Measurements from ENCODE around the gene PITPNM1. TPM values are rescaled to one million over a fixed set of nuclear protein-coding genes. Genes with fewer than 3 reads are reported as not detected.

Gene PITPNM1
- total and polyA plus RNA-seq, 2 of the 13 experiments (the other 11 are each of a cell fraction or from before 2014, with no cell fraction given): 8.2 to 8.5 TPM

DNA sequence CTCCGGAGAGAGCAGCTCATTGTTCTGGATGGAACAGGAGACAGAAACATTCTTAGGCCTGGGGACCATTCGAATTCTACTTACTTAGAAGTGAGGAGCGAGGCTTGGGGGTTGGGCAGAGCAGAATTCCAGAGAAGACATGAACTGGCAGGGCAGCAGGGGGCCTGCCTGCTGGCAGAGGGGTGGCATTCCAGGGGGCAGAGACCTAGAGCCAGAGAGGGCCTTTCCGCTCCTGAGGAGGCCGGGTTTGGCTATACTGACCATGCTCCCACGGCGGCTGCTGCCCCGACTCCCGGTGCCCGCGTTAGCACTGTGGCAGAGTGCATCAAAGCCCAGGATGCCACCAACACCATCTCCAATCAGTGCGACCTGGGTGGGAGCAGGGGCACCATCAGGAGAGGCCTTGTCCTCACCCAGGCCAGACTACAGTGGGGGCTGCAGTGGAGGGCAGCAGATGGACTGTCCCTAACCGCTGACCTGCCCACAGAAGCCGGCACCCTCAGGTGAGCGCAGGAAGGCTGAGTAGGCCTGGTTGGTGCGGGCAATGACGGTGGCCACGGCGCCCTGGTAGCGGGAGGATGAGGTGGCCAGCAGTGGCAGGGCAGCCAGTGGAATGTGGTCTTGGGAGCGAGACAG, 7.4 kb downstream of the PITPNM1 start (continued):
- TF ChIP-seq, protein P1, sequence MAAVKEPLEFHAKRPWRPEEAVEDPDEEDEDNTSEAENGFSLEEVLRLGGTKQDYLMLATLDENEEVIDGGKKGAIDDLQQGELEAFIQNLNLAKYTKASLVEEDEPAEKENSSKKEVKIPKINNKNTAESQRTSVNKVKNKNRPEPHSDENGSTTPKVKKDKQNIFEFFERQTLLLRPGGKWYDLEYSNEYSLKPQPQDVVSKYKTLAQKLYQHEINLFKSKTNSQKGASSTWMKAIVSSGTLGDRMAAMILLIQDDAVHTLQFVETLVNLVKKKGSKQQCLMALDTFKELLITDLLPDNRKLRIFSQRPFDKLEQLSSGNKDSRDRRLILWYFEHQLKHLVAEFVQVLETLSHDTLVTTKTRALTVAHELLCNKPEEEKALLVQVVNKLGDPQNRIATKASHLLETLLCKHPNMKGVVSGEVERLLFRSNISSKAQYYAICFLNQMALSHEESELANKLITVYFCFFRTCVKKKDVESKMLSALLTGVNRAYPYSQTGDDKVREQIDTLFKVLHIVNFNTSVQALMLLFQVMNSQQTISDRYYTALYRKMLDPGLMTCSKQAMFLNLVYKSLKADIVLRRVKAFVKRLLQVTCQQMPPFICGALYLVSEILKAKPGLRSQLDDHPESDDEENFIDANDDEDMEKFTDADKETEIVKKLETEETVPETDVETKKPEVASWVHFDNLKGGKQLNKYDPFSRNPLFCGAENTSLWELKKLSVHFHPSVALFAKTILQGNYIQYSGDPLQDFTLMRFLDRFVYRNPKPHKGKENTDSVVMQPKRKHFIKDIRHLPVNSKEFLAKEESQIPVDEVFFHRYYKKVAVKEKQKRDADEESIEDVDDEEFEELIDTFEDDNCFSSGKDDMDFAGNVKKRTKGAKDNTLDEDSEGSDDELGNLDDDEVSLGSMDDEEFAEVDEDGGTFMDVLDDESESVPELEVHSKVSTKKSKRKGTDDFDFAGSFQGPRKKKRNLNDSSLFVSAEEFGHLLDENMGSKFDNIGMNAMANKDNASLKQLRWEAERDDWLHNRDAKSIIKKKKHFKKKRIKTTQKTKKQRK (IDR thresholded peaks at IDR 0.05; ENCODE audit: low read length): no peak
- TF ChIP-seq ZMAT3 (CRISPR knock-in tag; conservative IDR thresholded peaks at IDR 0.05) (no peak), CENPX (CRISPR knock-in tag; IDR thresholded peaks at IDR 0.05) (no peak), DPF2 (CRISPR knock-in tag; IDR thresholded peaks at IDR 0.05; ENCODE audit: borderline replicate concordance, low read depth) (no peak), RXRA (CRISPR knock-in tag; IDR thresholded peaks at IDR 0.05) (no peak), ZNF577 (CRISPR knock-in tag; IDR thresholded peaks at IDR 0.05; ENCODE audit: borderline replicate concordance, low read depth) (no peak)
- TF ChIP-seq, protein P2, sequence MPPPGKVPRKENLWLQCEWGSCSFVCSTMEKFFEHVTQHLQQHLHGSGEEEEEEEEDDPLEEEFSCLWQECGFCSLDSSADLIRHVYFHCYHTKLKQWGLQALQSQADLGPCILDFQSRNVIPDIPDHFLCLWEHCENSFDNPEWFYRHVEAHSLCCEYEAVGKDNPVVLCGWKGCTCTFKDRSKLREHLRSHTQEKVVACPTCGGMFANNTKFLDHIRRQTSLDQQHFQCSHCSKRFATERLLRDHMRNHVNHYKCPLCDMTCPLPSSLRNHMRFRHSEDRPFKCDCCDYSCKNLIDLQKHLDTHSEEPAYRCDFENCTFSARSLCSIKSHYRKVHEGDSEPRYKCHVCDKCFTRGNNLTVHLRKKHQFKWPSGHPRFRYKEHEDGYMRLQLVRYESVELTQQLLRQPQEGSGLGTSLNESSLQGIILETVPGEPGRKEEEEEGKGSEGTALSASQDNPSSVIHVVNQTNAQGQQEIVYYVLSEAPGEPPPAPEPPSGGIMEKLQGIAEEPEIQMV (CRISPR knock-in tag; IDR thresholded peaks at IDR 0.05; ENCODE audit: low read depth): no peak
- TF ChIP-seq, protein P3, sequence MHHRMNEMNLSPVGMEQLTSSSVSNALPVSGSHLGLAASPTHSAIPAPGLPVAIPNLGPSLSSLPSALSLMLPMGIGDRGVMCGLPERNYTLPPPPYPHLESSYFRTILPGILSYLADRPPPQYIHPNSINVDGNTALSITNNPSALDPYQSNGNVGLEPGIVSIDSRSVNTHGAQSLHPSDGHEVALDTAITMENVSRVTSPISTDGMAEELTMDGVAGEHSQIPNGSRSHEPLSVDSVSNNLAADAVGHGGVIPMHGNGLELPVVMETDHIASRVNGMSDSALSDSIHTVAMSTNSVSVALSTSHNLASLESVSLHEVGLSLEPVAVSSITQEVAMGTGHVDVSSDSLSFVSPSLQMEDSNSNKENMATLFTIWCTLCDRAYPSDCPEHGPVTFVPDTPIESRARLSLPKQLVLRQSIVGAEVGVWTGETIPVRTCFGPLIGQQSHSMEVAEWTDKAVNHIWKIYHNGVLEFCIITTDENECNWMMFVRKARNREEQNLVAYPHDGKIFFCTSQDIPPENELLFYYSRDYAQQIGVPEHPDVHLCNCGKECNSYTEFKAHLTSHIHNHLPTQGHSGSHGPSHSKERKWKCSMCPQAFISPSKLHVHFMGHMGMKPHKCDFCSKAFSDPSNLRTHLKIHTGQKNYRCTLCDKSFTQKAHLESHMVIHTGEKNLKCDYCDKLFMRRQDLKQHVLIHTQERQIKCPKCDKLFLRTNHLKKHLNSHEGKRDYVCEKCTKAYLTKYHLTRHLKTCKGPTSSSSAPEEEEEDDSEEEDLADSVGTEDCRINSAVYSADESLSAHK (CRISPR knock-in tag; IDR thresholded peaks at IDR 0.05; ENCODE audit: borderline replicate concordance): no peak

All from HepG2 (cell line).